Chondrocyte (in vitro differentiated cells): ENCODE measurements around the gene PHETA1. TPM values are rescaled to one million over a fixed set of nuclear protein-coding genes. Genes with fewer than 3 reads are reported as not detected.
"Not testable (repeated sequence)": the region's sequence is repeated elsewhere in the genome, so short reads cannot be mapped to it uniquely, and the experiment has no call there.

Experiments
- DNase-seq: peaks from one replicate; pipeline ENCODE4 v3.0.0; 2021; ENCODE audit warnings: mixed read lengths, low spot score
- H3K27ac Mint-ChIP-seq: one replicate; pipeline ENCODE4 v1.8.0; 2021; ENCODE audit warnings: mild to moderate bottlenecking, moderate library complexity, mixed read lengths; ENCODE audit not compliant: unreplicated experiment
- H3K27me3 Mint-ChIP-seq: 2 replicates; pipeline ENCODE4 v1.8.0; 2021; ENCODE audit warnings: low read depth, mixed read lengths
- H3K36me3 Mint-ChIP-seq: 2 replicates; pipeline ENCODE4 v1.8.0; 2021; ENCODE audit warnings: low read depth, mixed read lengths
- H3K4me1 Mint-ChIP-seq: 2 replicates; pipeline ENCODE4 v1.8.0; 2021; ENCODE audit warnings: low read depth, mild to moderate bottlenecking, mixed read lengths
- H3K4me3 Mint-ChIP-seq: one replicate; pipeline ENCODE4 v1.8.0; 2021; ENCODE audit warnings: mild to moderate bottlenecking, moderate library complexity, mixed read lengths; ENCODE audit not compliant: unreplicated experiment
- H3K9me3 Mint-ChIP-seq: 2 replicates; pipeline ENCODE4 v1.8.0; 2021; ENCODE audit warnings: low read depth, mixed read lengths
- CTCF ChIP-seq: fragments of 200-600 bp; sonication (generic); IDR thresholded peaks from 2 replicates; pipeline ENCODE4 v1.5.0; 2021; ENCODE audit warnings: antibody characterized with exemption, mild to moderate bottlenecking, moderate library complexity
- total RNA-seq: library from RNA; stranded (reverse); gene quantifications from 3 replicates; pipeline ENCODE4 v1.2.1, GENCODE V29; 2021

PHETA1 gene
- total RNA-seq, 1 donor from 2014 or later, result 14.2 TPM

GRCh38 chr12:111379942-111380554, 11.2 kb upstream of the PHETA1 start:
- H3K27me3 Mint-ChIP-seq, result peaks cover 13% of the 10 kb centered on the region
- no peaks in the 10 kb centered on the region for H3K4me1 Mint-ChIP-seq
- no peak overlapping the region for H3K27ac Mint-ChIP-seq
- H3K36me3 Mint-ChIP-seq, result peaks cover 1% of the 10 kb centered on the region
- DNase-seq, result no peak
- H3K9me3 Mint-ChIP-seq, result peaks cover 2% of the 10 kb centered on the region
- no peak for TF ChIP-seq CTCF
- H3K4me3 Mint-ChIP-seq, result no peak overlapping the region

DNA sequence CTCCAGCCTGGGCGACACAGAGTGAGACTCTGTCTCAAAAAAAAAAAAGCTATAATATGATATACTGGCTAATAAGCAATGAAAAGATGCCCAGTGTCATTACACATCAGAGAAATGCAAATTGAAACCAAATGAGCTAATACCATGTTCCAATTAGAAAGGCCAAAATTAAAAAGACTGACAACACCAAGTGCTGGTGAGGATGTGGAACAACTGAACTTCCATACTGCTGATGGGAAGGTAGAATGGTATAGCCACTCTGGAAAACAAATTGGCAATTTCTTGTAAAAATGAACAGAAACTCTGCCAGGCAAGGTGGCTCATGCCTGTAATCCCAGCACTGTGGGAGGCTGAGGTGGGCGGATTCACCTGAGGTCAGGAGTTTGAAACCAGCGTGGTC, 8.5 kb upstream of the PHETA1 start:
- Mint-ChIP-seq H3K9me3 (peaks cover 2% of the 10 kb centered on the region), H3K36me3 (peaks cover 1% of the 10 kb centered on the region), H3K4me3 (no peak overlapping the region), H3K4me1 (no peaks in the 10 kb centered on the region), H3K27ac (no peak overlapping the region), H3K27me3 (peaks cover 7% of the 10 kb centered on the region)
- no peak for TF ChIP-seq CTCF
- no peak for DNase-seq

DNA sequence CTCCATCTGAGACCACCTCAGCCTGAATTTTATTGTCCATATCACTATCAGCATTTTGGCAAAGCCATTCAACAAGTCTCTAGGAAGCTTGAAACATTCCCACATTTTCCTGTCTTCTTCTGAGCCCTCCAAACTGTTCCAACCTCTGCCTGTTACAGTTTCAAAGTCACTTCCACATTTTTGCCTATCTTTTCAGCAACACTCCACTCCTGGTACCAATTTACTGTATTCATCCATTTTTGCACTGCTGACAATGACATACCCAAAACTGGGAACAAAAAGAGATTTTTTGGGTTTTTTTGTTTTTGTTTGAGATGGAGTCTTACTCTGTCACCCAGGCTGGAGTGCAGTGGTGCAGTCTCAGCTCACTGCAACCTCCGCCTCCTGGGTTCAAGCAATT, 4.3 kb upstream of the PHETA1 start:
- H3K4me1 Mint-ChIP-seq, H3K9me3 Mint-ChIP-seq, H3K27ac Mint-ChIP-seq, H3K36me3 Mint-ChIP-seq, DNase-seq, H3K4me3 Mint-ChIP-seq, H3K27me3 Mint-ChIP-seq: not testable (repeated sequence)

GRCh38 chr12:111369496-111370220, 763 bp upstream of the PHETA1 start:
- H3K36me3 Mint-ChIP-seq, result no peaks in the 10 kb centered on the region
- peak overlapping the region; percentile 78 for H3K4me3 Mint-ChIP-seq
- H3K27ac Mint-ChIP-seq, result no peak overlapping the region
- no peak for DNase-seq
- H3K4me1 Mint-ChIP-seq, result peaks cover 17% of the 10 kb centered on the region
- no peaks in the 10 kb centered on the region for H3K27me3 Mint-ChIP-seq
- no peak for TF ChIP-seq CTCF
- H3K9me3 Mint-ChIP-seq, result no peaks in the 10 kb centered on the region

GRCh38 chr12:111368291-111368787, 556 bp downstream of the PHETA1 start:
- DNase-seq, result no peak
- H3K9me3 Mint-ChIP-seq, result no peaks in the 10 kb centered on the region
- H3K27ac Mint-ChIP-seq, result peak overlapping the region; percentile 73
- H3K4me3 Mint-ChIP-seq, result peak overlapping the region; percentile 81
- no peak for TF ChIP-seq CTCF
- H3K36me3 Mint-ChIP-seq, result peaks cover 3% of the 10 kb centered on the region
- peaks cover 22% of the 10 kb centered on the region for H3K4me1 Mint-ChIP-seq
- H3K27me3 Mint-ChIP-seq, result no peaks in the 10 kb centered on the region
